ENCODE data around the gene DOK3.
A peak's percentile ranks its signal among the peaks of the same experiment; 100 is the strongest.

The DOK3 gene

GRCh38 chr5:177471610-177472356 lies 37.8 kb downstream of the DOK3 start:
- Histone ChIP-seq H3K4me3 (peak overlapping the region; percentile 61), H3K36me3 (replicated peaks) (peaks cover 31% of the 10 kb centered on the region), H3K27me3 (ENCODE audit: low read depth) (no peaks in the 10 kb centered on the region)

GRCh38 chr5:177470759-177471536 lies 38.7 kb downstream of the DOK3 start:
- H3K9me3 ChIP-seq: no peaks in the 10 kb centered on the region
- DNase-seq (ENCODE audit: low spot score in 2 of 2): no peak
- H3K4me3 ChIP-seq: no peak overlapping the region
- peaks cover 3% of the 10 kb centered on the region; the same call in 1 of the 2 replicates for H3K4me1 ChIP-seq
- H3K36me3 ChIP-seq (replicated peaks): peaks cover 40% of the 10 kb centered on the region
- in situ Hi-C loops (cut with MboI; ENCODE audit: low sequenced_read_pairs): no loop called here
- no peaks in the 10 kb centered on the region for H3K27me3 ChIP-seq (ENCODE audit: low read depth)

More at GRCh38 chr5:177471610-177472356, 37.8 kb downstream of the DOK3 start:
- in situ Hi-C loops (cut with MboI; ENCODE audit: low sequenced_read_pairs): no loop called here
- Histone ChIP-seq H3K4me1 (peaks cover 3% of the 10 kb centered on the region; the same call in 1 of the 2 replicates), H3K9me3 (no peaks in the 10 kb centered on the region)
- DNase-seq (ENCODE audit: low spot score in 2 of 2): peak in 1 of 2 experiments; percentile 30

DNA sequence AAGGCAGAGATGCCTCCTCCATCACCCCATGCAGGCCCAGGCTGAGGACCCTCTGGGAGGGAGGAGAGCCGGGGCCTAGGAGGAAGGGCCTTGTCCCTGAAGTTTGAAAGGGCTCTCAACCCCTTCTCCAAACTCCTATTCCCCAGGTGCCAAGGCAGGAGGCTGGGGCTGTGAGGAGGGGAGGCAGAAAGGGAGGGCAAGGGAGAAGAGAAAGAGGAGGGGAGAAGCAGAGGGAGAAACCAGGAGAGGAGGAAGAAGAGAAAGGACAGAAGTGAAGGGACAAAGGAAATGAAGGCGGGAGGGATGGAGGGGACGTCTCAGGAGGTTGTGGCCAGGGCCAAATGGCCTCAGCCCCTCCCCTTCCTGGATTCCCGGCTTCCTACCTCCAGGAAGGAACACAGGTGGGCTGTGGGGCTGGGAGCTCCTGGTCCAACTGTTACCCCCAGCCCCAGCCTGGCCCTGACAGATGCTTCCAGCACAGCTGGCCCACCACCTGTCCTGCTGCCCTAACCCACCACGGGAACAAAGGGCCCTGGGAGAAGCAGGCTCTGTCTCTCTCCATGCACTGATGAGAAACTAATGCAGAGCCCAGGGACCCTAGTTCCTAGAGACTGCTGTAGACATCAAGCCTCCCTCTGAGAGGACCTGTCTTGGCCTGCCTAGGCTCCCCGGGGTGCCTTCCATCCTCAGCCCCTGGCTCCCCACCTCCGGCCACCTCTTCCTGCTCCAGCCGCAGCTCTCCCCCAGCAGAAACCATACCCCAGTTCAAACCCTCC lies 39.7 kb downstream of the DOK3 start:
- in situ Hi-C loops (cut with MboI; ENCODE audit: low sequenced_read_pairs): no loop called here
- Histone ChIP-seq H3K27me3 (ENCODE audit: low read depth) (no peaks in the 10 kb centered on the region), H3K4me3 (no peak overlapping the region), H3K36me3 (replicated peaks) (peaks cover 50% of the 10 kb centered on the region), H3K9me3 (no peaks in the 10 kb centered on the region), H3K4me1 (peaks cover 3% of the 10 kb centered on the region; the same call in 1 of the 2 replicates)
- DNase-seq (ENCODE audit: low spot score in 2 of 2): no peak

GRCh38 chr5:177468685-177469628 lies 40.7 kb downstream of the DOK3 start:
- Histone ChIP-seq H3K27me3 (ENCODE audit: low read depth) (no peaks in the 10 kb centered on the region), H3K4me3 (no peak overlapping the region), H3K9me3 (no peaks in the 10 kb centered on the region), H3K4me1 (peaks cover 1% of the 10 kb centered on the region; the same call in 1 of the 2 replicates), H3K36me3 (replicated peaks) (peaks cover 57% of the 10 kb centered on the region)
- peak in 1 of 2 experiments; percentile 49 for DNase-seq (ENCODE audit: low spot score in 2 of 2)
- in situ Hi-C loops (cut with MboI; ENCODE audit: low sequenced_read_pairs): no loop called here

DNA sequence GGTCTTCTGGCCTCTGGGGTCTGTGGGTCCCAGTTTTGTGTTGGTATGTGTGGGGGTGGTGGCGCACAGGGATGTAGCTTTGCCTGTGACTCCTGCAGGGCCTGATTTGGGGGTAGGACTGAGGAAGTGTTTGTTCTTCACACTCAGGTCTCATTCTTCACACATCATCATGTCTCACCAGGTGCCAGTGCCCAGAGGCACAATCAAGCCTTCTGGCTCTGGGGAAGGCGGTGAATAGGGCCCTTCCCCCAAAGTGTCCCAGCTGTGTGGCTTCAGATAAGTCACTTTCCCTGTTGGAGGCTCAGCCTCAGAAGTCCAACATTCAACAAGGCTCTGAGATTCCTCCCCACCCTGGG lies 41.3 kb downstream of the DOK3 start:
- peaks cover 64% of the 10 kb centered on the region for H3K36me3 ChIP-seq (replicated peaks)
- H3K4me3 ChIP-seq: no peak overlapping the region
- H3K4me1 ChIP-seq: no peaks in the 10 kb centered on the region
- in situ Hi-C loops (cut with MboI; ENCODE audit: low sequenced_read_pairs): no loop called here
- H3K9me3 ChIP-seq: no peaks in the 10 kb centered on the region
- H3K27me3 ChIP-seq (ENCODE audit: low read depth): no peaks in the 10 kb centered on the region
- DNase-seq (ENCODE audit: low spot score in 2 of 2): no peak

DNA sequence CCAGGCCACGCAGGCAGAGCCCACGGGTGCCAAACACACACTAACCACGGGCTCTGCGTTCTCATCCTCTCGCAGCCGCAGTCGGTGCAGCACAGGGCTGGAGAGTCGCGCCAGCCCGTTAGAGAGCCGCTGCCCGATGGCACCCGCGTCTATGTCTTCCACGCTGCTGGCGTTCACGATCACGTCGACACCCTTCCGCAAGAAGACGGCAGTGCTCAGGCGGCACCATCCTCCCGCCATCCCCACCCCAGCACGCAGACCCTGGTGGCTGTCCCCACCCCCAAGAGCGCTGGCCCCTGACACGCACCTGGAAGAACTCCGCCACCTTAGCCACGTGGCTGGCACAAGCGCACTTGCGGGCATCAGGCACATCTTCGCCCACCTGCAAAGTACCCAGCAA lies 42.2 kb downstream of the DOK3 start:
- in situ Hi-C loops (cut with MboI; ENCODE audit: low sequenced_read_pairs): no loop called here
- H3K4me3 ChIP-seq: no peak overlapping the region
- H3K27me3 ChIP-seq (ENCODE audit: low read depth): no peaks in the 10 kb centered on the region
- H3K4me1 ChIP-seq: no peaks in the 10 kb centered on the region
- no peaks in the 10 kb centered on the region for H3K9me3 ChIP-seq
- no peak for DNase-seq (ENCODE audit: low spot score in 2 of 2)
- peaks cover 68% of the 10 kb centered on the region for H3K36me3 ChIP-seq (replicated peaks)

DNA sequence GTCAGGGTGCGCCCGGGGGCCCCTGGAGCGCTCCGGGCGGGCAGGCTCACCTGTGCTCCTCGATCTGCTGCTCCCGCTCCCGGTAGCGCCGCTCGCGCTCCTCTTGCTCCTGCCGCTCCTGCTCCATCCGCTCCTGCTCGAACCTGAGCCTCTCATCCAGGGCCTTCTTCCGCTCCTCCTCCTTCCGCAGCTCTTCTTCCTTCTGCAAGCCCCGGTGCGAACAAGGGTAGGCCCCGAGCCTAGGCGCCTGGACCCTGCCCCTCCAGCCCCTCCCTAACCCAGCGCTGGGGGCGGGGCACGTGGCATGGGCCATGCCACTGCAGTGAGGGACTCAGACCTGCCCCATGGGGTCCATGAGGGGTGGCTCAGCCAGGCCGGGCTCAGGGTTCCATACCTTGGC lies 42.8 kb downstream of the DOK3 start:
- in situ Hi-C loops (cut with MboI; ENCODE audit: low sequenced_read_pairs): no loop called here
- Histone ChIP-seq H3K9me3 (no peaks in the 10 kb centered on the region), H3K4me1 (no peaks in the 10 kb centered on the region), H3K4me3 (no peak overlapping the region), H3K36me3 (replicated peaks) (peaks cover 68% of the 10 kb centered on the region), H3K27me3 (ENCODE audit: low read depth) (no peaks in the 10 kb centered on the region)
- DNase-seq (ENCODE audit: low spot score in 2 of 2): no peak

DNA sequence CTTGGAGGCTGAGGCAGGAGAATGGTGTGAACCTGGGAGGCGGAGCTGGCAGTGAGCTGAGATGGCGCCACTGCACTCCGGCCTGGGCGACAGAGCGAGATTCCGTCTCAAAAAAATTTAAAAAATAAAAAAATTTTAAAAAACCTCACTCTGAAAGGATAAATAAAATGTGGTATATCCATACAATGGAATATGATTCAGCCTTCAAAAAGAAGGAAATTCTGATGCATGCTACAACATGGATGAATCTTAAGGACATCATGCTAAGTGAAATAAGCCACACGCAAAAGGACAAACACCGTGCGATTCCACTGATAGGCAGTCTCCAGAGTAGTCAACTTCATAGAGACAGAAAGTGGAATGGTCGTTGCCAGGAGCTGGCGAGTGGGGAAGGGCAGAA lies 44.6 kb downstream of the DOK3 start:
- H3K4me3 ChIP-seq: no peak overlapping the region
- in situ Hi-C loops (cut with MboI; ENCODE audit: low sequenced_read_pairs): no loop called here
- no peak for DNase-seq (ENCODE audit: low spot score in 2 of 2)
- H3K36me3 ChIP-seq (replicated peaks): peaks cover 70% of the 10 kb centered on the region
- H3K27me3 ChIP-seq (ENCODE audit: low read depth): no peaks in the 10 kb centered on the region
- no peaks in the 10 kb centered on the region for H3K4me1 ChIP-seq
- H3K9me3 ChIP-seq: no peaks in the 10 kb centered on the region

DNA sequence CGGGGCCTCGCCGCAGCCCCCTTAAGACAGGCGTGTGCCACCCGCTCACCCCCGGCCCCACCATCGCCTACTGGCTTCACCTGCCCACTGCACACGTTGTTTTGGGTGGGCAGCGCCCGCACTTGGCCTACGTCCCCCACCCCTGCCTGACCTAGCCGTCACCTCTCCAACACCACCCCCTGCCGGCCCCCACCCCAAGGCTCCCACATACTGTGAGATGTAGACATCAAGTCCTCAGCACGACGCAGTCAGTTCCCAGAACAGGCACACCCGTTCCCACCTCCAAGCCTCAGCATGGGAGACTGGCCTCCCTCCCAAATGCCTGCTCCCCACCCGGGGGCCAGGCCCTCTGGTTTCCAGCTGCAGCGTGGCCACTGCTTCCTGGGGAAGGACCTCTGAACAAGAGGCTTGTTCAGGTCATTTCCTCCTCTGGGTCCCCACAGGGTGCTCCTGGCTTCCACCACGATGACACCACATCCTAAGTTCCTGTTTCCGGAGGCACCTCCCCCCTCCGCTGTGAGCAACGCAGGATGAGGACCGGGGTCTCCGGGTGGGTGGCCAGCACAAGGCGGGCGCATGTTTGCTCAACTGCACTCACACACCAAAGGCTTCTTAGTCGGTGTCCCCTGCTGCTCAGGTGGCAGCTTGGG lies 47.5 kb downstream of the DOK3 start:
- Histone ChIP-seq H3K9me3 (no peaks in the 10 kb centered on the region), H3K27me3 (ENCODE audit: low read depth) (no peaks in the 10 kb centered on the region), H3K36me3 (replicated peaks) (peaks cover 71% of the 10 kb centered on the region), H3K4me3 (no peak overlapping the region), H3K4me1 (no peaks in the 10 kb centered on the region)
- DNase-seq (ENCODE audit: low spot score in 2 of 2): no peak
- in situ Hi-C loops (cut with MboI; ENCODE audit: low sequenced_read_pairs): no loop called here

DNA sequence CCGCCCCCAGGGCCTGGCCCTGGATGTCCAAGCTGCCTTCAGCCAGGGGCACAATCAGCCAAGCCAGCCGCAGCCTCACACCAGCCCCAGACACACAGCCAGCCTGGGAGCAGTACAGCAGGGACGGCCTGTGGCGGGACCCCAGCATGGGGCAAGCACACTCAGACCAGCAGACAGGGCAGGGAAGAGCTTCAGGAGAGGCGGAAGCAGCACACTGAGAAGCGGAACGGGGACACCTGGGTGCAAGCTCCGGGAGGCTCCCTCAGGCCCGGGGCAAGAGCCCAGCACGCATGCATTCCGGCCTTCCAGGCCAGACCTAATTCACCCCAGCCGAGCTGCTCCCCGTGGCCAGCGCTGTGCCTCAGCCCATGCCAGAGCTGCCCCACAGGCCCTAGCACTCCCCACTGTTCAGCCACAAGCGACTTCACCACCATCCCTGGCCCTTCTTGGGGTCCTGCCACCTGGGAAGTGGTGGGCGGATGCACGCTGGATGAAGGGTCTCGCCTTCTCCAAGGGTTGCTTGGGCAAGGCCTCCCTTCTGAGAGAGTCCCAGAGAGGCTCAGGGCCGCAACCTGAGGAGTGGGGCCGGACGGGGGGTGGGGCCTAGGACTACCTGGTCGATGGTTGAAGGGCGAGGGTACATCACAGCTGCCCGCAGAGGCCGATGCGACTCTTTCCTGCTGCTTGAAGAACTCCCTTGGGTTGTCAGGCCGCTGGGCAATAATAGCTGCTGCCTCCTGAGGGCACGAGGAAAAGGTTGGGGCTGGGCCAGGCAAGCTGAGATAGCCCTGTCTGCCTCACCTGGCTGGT lies 49.6 kb downstream of the DOK3 start:
- peaks cover 55% of the 10 kb centered on the region for H3K36me3 ChIP-seq (replicated peaks)
- no peaks in the 10 kb centered on the region for H3K27me3 ChIP-seq (ENCODE audit: low read depth)
- H3K4me3 ChIP-seq: no peak overlapping the region
- in situ Hi-C loops (cut with MboI; ENCODE audit: low sequenced_read_pairs): no loop called here
- H3K4me1 ChIP-seq: no peaks in the 10 kb centered on the region
- H3K9me3 ChIP-seq: no peaks in the 10 kb centered on the region
- no peak for DNase-seq (ENCODE audit: low spot score in 2 of 2)

GRCh38 chr5:177459357-177459756 lies 50.3 kb downstream of the DOK3 start:
- in situ Hi-C loops (cut with MboI; ENCODE audit: low sequenced_read_pairs): no loop called here
- Histone ChIP-seq H3K9me3 (no peaks in the 10 kb centered on the region), H3K4me3 (no peak overlapping the region), H3K27me3 (ENCODE audit: low read depth) (no peaks in the 10 kb centered on the region), H3K36me3 (replicated peaks) (peaks cover 50% of the 10 kb centered on the region), H3K4me1 (no peaks in the 10 kb centered on the region)
- no peak for DNase-seq (ENCODE audit: low spot score in 2 of 2)

DNA sequence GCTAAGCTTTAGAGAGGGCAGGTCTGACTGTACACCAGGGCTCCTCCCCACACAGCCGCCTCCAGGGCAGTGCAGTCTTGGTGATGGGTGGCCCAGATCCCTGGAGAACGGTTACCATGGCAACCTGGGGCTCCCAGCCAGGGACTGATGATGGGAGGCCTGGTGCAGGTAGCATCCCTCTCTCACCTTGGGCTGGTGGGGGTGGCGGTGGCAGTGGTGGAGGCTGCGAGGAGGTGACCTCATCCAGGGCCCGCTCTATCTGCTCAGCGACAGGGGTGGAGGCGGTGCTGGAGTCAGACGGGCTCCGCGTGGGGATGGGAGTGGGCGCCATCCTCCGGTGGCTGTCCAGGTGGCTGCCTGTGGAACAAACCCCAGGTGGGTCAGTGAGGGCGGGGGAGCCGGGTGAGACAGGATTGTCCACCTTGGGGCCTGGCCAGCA lies 50.7 kb downstream of the DOK3 start:
- Histone ChIP-seq H3K4me1 (peaks cover 3% of the 10 kb centered on the region), H3K4me3 (no peak overlapping the region), H3K9me3 (no peaks in the 10 kb centered on the region), H3K36me3 (replicated peaks) (peaks cover 49% of the 10 kb centered on the region), H3K27me3 (ENCODE audit: low read depth) (no peaks in the 10 kb centered on the region)
- peak in 1 of 2 experiments; percentile 56 for DNase-seq (ENCODE audit: low spot score in 2 of 2)
- in situ Hi-C loops (cut with MboI; ENCODE audit: low sequenced_read_pairs): no loop called here

All from HAP-1 (cell line).